GM20000 (cell line): ENCODE results near the gene NELFE.
"Not testable (repeated sequence)": the region's sequence is repeated elsewhere in the genome, so short reads cannot be mapped to it uniquely, and the experiment has no call there.

Experiments
- DNase-seq: peaks from one replicate; pipeline ENCODE4 v3.0.0; 2012; ENCODE audit warnings: low spot score
- CTCF ChIP-seq: IDR thresholded peaks from 2 replicates; pipeline ENCODE4 v1.5.1; 2012; ENCODE audit warnings: mild to moderate bottlenecking, control low read depth; ENCODE audit errors: extremely low read depth, missing control alignments

The NELFE gene

GRCh38 chr6:31919624-31920303 is 39.0 kb downstream of the NELFE start:
- no peak for TF ChIP-seq CTCF
- no peak for DNase-seq

- DNase-seq: no peak
- TF ChIP-seq CTCF: no peak
These were observed 40.6 kb downstream of the NELFE start for GRCh38 chr6:31918069-31918720.

DNA sequence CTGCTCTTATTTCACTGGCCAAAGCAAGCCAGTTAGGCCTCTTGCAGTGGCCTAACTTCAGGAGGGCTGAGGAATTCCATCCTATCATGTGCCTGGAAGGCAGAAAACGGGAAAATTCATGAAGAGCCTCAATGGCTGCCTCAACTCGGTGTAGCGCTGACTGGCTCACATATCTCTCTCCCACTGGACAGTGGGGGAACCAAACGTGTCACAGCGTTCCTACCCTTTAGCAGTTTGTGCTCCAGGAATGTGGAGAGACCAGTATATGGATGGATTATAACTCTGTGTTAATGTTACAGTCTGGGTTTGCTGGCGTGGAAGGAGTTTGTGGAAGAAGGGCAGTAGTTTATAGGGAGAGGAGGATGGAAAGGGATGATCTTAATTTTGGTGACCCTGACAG is 43.0 kb downstream of the NELFE start:
- TF ChIP-seq CTCF: no peak
- no peak for DNase-seq

DNA sequence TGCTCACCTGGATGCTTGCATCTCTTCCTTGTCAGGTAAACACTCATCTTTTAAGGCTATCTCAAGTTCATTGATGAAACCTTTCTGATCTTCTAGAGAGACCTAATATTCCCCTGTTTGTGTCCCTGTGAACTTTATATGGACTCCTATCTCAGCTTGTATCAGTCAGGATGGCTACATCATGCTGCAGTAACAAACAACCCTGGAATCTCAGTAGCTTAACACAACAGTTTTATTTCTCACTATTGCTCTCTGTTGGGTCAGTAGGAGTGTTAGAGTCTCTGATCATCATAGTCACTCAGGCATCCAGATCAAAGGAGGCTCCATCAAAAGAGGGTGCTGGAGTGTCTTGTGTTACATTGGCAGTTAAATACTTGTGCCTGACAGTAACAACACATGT is 43.4 kb downstream of the NELFE start:
- no peak for TF ChIP-seq CTCF
- DNase-seq: no peak

DNA sequence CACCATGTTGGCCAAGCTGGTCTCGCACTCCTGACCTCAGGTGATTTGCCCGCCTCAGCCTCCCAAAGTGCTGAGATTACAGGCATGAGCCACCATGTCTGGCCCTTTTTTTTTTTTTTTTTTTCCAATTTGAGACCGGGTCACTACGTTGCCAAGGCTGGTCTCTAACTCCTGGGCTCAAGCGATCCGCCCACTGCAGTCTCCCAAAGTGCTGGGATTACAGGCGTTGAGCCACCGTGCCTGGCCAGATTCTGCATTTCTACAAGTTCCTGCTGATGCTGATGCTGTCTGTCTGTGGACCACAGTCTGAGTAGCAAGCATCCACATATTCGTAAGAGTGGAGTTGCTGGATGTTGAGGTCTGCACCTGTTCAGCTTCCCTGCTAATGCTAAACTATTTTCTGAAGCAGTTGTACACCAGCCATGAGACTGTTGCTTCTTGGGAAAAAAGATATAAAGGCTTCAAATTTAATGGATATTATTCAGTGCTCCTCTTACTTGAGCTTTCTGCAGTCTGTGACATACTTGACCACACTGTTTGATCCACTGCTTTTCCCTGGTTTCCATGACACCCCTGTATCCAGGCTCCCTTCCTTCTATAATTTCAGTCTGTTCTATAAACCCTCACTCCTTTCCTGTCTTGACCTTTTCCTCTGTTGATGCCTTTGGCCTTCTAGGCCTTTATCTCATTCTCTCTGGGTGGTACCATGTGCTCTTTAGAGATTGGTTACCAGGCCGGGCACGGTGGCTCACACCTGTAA is 46.8 kb downstream of the NELFE start:
- DNase-seq: no peak
- TF ChIP-seq CTCF: no peak

GRCh38 chr6:31909298-31909697 is 49.5 kb downstream of the NELFE start:
- DNase-seq: not testable (repeated sequence)

DNA sequence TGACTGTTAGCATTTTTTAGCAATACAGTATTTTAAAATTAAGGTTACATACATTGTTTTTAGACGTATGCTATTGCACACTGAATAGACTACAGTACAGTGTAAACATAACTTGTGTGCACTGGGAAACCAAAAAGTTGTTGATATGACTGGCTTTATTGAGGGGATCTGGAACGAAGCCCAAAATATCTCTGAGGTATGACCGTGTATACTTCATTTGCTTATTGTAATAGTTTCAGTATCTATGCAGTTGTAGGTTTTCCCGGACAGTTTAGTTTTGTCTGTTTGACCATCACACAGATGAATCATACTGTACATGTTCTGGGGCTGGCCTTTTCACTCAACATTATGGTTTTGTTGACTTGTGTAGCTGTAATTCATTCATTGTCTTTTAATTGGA is 50.0 kb downstream of the NELFE start:
- peak; percentile 73 for DNase-seq
- no peak for TF ChIP-seq CTCF

GRCh38 chr6:31908255-31908654 is 50.5 kb downstream of the NELFE start:
- not testable (repeated sequence) for DNase-seq
